HUES64 (cell line): Measurements from ENCODE around the gene CNOT2.
"Not testable (repeated sequence)": the region's sequence is repeated elsewhere in the genome, so short reads cannot be mapped to it uniquely, and the experiment has no call there.

Source experiments
- H3K27ac ChIP-seq: 2 replicates; pipeline ENCODE4 v1.7.0; 2013; ENCODE audit warnings: low read depth, low read length, inconsistent platforms
- H3K27me3 ChIP-seq: 2 replicates; pipeline ENCODE4 v1.6.1; 2013; ENCODE audit warnings: mild to moderate bottlenecking, low read length; ENCODE audit not compliant: insufficient read depth
- H3K36me3 ChIP-seq: 2 replicates; pipeline ENCODE4 v1.6.1; 2013; ENCODE audit warnings: mild to moderate bottlenecking, low read length; ENCODE audit not compliant: insufficient read depth
- H3K4me1 ChIP-seq: 2 replicates; pipeline ENCODE4 v1.6.1; 2013; ENCODE audit warnings: mild to moderate bottlenecking, low read length, moderate library complexity; ENCODE audit not compliant: insufficient read depth
- H3K4me3 ChIP-seq: 2 replicates; pipeline ENCODE4 v1.5.1; 2013; ENCODE audit warnings: mild to moderate bottlenecking, low read length, moderate library complexity
- H3K9ac ChIP-seq: 2 replicates; pipeline ENCODE4 v1.6.1; 2013; ENCODE audit warnings: mild to moderate bottlenecking, low read depth, low read length
- H3K9me3 ChIP-seq: 2 replicates; pipeline ENCODE4 v1.6.1; 2013; ENCODE audit warnings: low read depth, low read length; ENCODE audit not compliant: insufficient read depth
- WGBS: fragments of 150-250, 120-280 bp; methylation state at CpG from one replicate; pipeline ENCODE4 v1.1.7; 2013; ENCODE audit warnings: missing lambda C conversion rate; 5-methylcytosine and 5-hydroxymethylcytosine counted together

CNOT2 gene

GRCh38 chr12:70365648-70366518 is 122.7 kb downstream of the CNOT2 start, which contains the start of gene KCNMB4:
Gene KCNMB4, plus strand, starts transcription at chr12:70366290. Its CDS starts 445 bp downstream, at chr12:70366735.
- peaks cover 33% of the 10 kb centered on the region for H3K27me3 ChIP-seq
- under 1% methylated on average over 88 of the region's 88 CpGs for WGBS

GRCh38 chr12:70366581-70367257 is 123.5 kb downstream of the CNOT2 start:
- peak overlapping the region; percentile 71 for H3K9ac ChIP-seq
- H3K9me3 ChIP-seq = no peaks in the 10 kb centered on the region
- peak overlapping the region; percentile 91 for H3K4me3 ChIP-seq
- H3K27ac ChIP-seq = peak overlapping the region; percentile 15; the same call in 1 of the 2 replicates
- WGBS = under 1% methylated on average over 69 of the region's 69 CpGs
- H3K27me3 ChIP-seq = peaks cover 33% of the 10 kb centered on the region
- H3K36me3 ChIP-seq = no peaks in the 10 kb centered on the region
- peaks cover 18% of the 10 kb centered on the region for H3K4me1 ChIP-seq

More at GRCh38 chr12:70365648-70366518, 122.7 kb downstream of the CNOT2 start, which contains the start of gene KCNMB4:
- H3K27ac ChIP-seq = peak within 1 kb of the TSS; percentile 15; the same call in 1 of the 2 replicates
- no peaks in the 10 kb centered on the region for H3K36me3 ChIP-seq
- peak within 1 kb of the TSS; percentile 91 for H3K4me3 ChIP-seq
- H3K9ac ChIP-seq = peak within 1 kb of the TSS; percentile 71
- H3K9me3 ChIP-seq = no peaks in the 10 kb centered on the region
- peaks cover 18% of the 10 kb centered on the region for H3K4me1 ChIP-seq

- Histone ChIP-seq H3K4me3 (peak overlapping the region; percentile 91), H3K36me3 (no peaks in the 10 kb centered on the region; the same call in 1 of the 2 replicates), H3K4me1 (peaks cover 18% of the 10 kb centered on the region), H3K9me3 (no peaks in the 10 kb centered on the region), H3K27ac (no peak overlapping the region), H3K9ac (peak overlapping the region; percentile 71), H3K27me3 (peaks cover 33% of the 10 kb centered on the region)
- WGBS = under 1% methylated on average over 21 of the region's 21 CpGs
Observed at GRCh38 chr12:70367258-70368141, 124.3 kb downstream of the CNOT2 start.

GRCh38 chr12:70372881-70373280 is 129.6 kb downstream of the CNOT2 start:
- WGBS = 94% methylated on average over 2 of the region's 3 CpGs
- H3K9me3 ChIP-seq = no peaks in the 10 kb centered on the region
- peaks cover 1% of the 10 kb centered on the region; the same call in 1 of the 2 replicates for H3K27me3 ChIP-seq
- no peak overlapping the region for H3K4me3 ChIP-seq
- no peak overlapping the region for H3K27ac ChIP-seq
- peaks cover 2% of the 10 kb centered on the region for H3K36me3 ChIP-seq
- peaks cover 10% of the 10 kb centered on the region for H3K4me1 ChIP-seq
- H3K9ac ChIP-seq = no peak overlapping the region

GRCh38 chr12:70379846-70380245 is 136.6 kb downstream of the CNOT2 start:
- Histone ChIP-seq H3K4me1 (no peaks in the 10 kb centered on the region), H3K27ac (no peak overlapping the region), H3K36me3 (no peaks in the 10 kb centered on the region; the same call in 1 of the 2 replicates), H3K4me3 (no peak overlapping the region), H3K27me3 (no peaks in the 10 kb centered on the region), H3K9ac (no peak overlapping the region), H3K9me3 (0 out of 2 replicates have a peak, but pooled peaks cover 3% of the 10 kb centered on the region)
- 97% methylated on average over 1 of the region's 1 CpG for WGBS

GRCh38 chr12:70383484-70383883 is 140.3 kb downstream of the CNOT2 start:
- H3K27ac ChIP-seq = no peak overlapping the region
- no peaks in the 10 kb centered on the region for H3K27me3 ChIP-seq
- 91% methylated on average over 4 of the region's 4 CpGs for WGBS

GRCh38 chr12:70383886-70384285 is 140.7 kb downstream of the CNOT2 start:
- no peaks in the 10 kb centered on the region for H3K36me3 ChIP-seq

More at GRCh38 chr12:70383484-70383883, 140.3 kb downstream of the CNOT2 start:
- H3K4me1 ChIP-seq = no peaks in the 10 kb centered on the region
- no peak overlapping the region for H3K9ac ChIP-seq
- H3K9me3 ChIP-seq = 0 out of 2 replicates have a peak, but pooled peaks cover 3% of the 10 kb centered on the region
- no peak overlapping the region for H3K4me3 ChIP-seq
- no peaks in the 10 kb centered on the region for H3K36me3 ChIP-seq

GRCh38 chr12:70386771-70387170 is 143.5 kb downstream of the CNOT2 start:
- Histone ChIP-seq H3K36me3 (no peaks in the 10 kb centered on the region), H3K9ac (no peak overlapping the region), H3K27me3 (no peaks in the 10 kb centered on the region), H3K4me1 (no peaks in the 10 kb centered on the region), H3K9me3 (peaks cover 5% of the 10 kb centered on the region; the same call in 1 of the 2 replicates), H3K4me3 (no peak overlapping the region), H3K27ac (no peak overlapping the region)
- no CpG with 5 or more reads among the region's 1 CpG for WGBS

More at GRCh38 chr12:70383886-70384285, 140.7 kb downstream of the CNOT2 start:
- no peak overlapping the region for H3K27ac ChIP-seq
- H3K27me3 ChIP-seq = no peaks in the 10 kb centered on the region
- no peak overlapping the region for H3K9ac ChIP-seq
- 0 out of 2 replicates have a peak, but pooled peaks cover 1% of the 10 kb centered on the region for H3K9me3 ChIP-seq
- 89% methylated on average over 3 of the region's 3 CpGs for WGBS
- H3K4me3 ChIP-seq = no peak overlapping the region
- H3K4me1 ChIP-seq = no peaks in the 10 kb centered on the region

GRCh38 chr12:70389678-70390077 is 146.4 kb downstream of the CNOT2 start:
- Histone ChIP-seq H3K9ac (no peak overlapping the region), H3K27ac (no peak overlapping the region), H3K36me3 (no peaks in the 10 kb centered on the region), H3K4me3 (no peak overlapping the region), H3K4me1 (no peaks in the 10 kb centered on the region), H3K9me3 (peaks cover 5% of the 10 kb centered on the region; the same call in 1 of the 2 replicates), H3K27me3 (no peaks in the 10 kb centered on the region)
- WGBS = 97% methylated on average over 2 of the region's 2 CpGs

- H3K27ac ChIP-seq, H3K9me3 ChIP-seq, H3K27me3 ChIP-seq, H3K4me1 ChIP-seq, H3K36me3 ChIP-seq, H3K9ac ChIP-seq, H3K4me3 ChIP-seq: not testable (repeated sequence)
- WGBS = 94% methylated on average over 1 of the region's 1 CpG
Observed at GRCh38 chr12:70392631-70393030, 149.4 kb downstream of the CNOT2 start.
